GM18907 (cell line): ENCODE data around the gene EEF2K.
"Not testable (repeated sequence)": the region's sequence is repeated elsewhere in the genome, so short reads cannot be mapped to it uniquely, and the experiment has no call there.

ENCODE experiments used
- ATAC-seq: cut with Tn5 transposase; IDR thresholded peaks from one replicate; pipeline ENCODE4 v1.9.1; 2021; ENCODE audit warnings: mild to moderate bottlenecking, moderate library complexity; ENCODE audit not compliant: unreplicated experiment

EEF2K gene

DNA sequence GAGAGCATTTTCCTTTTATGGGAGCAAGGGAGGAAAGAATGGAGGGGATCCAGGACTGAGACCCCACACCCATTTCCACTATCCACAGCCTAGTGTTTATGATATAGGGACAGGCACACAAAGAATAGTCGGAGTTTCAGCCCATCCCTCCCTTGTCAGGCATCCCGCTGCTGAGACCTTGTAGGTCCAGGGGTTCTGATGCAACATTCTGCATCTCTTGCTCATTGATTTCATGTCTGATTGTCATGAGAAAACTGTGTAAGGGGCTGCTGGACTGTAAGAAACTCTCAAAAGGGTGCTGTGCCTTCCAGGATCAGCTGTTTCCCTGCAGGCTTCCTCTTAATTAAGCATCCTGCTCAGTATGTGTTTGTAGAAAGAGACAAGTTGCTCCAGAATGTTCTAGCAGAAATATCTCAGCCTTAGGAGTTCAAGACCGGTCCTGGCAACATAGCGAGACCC is 85.8 kb downstream of the EEF2K start:
- ATAC-seq, result no peak

DNA sequence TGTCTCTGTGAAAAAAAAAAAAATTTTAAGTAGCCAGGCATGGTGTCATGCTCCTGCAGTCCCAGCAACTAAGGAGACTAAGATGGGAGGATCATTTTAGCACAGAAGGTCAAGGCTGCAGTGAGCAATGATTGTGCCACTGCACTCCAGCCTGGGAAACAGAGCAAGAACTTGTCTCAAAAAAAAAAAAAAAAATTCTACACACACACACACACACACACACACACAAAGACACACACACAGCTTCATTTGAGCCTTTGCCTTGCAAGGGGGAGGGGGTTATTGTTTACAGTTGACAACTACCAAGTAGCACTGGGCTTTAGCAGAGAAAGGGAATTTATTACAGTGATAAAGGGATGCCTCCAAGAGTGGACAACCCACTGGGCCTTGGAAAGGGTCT is 86.2 kb downstream of the EEF2K start:
- ATAC-seq, result no peak

DNA sequence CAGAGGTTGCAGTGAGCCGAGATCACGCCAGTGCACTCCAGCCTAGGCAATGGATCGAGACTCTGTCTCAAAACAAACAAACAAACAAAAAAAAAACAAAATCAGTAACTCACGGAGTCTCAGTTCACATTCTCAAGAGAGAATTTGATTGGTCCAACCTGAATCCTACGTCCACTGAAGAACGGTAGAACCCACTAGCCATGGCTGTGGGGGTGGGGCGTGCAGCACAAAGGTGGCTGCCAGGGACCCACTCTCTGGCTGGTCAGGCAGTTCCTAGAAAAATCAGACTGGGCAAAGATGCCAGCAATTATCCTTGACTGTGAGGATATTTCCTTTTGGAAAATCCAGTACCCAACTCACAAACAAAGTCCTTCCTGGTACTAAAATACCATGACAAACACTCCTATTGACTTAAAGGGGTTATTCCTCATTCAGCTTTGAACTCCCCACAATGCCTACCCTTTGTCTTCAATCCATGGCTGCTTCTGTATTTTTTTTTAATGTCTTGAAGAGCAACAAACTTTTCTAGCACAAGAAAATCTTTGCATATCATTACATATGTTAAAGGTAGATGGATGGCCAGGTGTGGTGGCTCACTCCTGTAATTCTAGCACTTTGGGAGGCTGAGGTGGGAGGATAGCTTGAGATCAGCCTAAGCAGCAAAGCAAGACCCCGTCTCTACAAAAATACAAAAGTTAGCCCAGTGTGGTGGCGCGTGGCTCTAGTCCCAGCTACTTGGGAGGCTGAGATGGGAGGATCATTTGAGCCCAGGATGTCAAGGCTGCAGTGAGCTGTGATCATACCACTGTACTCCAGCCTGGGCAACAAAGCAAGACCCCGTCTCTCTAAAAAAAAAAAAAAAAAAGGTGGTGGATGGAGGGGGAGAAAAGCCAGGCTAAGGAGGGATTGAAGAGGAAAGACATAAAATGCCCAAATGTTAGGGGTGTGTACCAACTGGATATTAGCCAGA is 87.3 kb downstream of the EEF2K start:
- no peak for ATAC-seq

DNA sequence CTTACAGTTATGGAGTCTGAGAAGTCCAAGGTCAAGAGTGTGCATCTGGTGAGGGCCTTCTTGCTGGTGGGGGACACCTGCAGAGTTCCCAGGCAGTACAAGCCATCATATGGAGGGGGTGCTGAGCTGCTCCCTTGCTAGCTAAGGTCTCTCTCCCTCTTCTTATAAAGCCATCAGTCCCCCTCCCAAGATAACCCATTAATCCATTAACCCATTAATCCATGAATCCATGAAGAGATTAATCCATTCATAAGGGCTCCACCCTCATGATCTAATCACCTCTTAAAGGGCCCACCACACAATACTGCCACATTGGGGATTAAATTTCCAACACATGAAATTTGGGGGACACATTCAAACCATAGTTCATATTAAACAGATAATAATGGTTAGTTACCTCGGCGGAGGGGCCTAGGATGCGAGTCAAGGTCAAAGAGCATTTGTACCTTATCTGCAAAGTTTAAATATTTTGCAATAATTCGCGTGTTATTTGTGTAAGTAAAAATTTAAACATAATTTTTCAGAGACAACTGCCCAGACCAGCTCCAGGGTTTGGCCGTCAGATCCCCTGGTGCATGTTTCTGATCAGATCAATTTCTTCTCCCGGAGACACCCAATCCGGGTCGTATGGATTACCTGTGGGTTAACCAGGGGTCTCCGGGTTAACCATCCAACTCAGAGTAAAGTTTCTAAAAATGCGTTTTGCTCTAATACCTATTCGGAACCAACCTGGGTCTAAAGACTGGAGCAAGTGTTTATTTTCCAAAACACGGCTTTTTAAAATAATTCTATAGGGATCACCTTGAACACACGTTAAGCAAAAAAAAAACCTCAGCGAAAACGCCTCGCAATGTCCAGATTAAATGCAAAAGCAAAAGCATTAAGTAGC is 90.4 kb downstream of the EEF2K start:
- peak; percentile 3 for ATAC-seq

DNA sequence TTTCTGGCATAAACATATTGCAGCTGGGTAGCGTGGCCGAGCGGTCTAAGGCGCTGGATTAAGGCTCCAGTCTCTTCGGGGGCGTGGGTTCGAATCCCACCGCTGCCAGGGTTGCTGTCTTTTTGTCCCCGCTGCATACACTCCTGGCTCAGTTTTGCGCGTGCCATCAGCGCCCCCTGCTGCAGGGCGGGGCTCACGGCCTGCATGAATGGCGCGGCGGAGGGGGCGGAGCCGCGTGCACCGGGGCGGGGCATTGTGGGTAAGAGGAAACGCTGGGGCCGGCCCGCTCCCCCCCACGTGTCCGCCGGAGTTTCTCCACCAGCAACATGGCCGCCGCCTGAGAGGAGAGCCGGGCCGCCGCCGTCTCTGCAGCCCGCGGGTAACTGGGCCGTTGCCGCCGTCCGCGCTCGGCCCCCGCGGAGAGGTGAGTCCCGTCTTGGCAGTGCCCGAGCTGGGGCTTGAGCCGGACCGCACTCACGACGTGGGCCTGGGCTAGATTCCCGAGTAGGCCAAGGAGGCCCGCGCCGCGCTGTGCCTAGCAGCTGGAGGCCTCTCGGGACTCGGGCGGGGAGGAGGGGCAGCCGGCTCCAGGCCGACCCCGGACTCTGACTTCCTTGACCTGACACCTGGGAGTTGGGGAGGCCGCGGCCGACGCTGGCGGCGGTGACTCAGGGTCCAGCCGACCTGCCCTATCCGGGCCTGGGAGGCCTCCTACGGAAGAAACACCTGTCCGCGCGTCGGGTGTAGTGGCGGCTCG is 91.2 kb downstream of the EEF2K start, which contains the start of gene POLR3E:
TSS of gene POLR3E (plus strand) at position 296 of the 757 bp plus-strand sequence. CDS start 5,560 bp downstream, outside the sequence.
- peak; percentile 84 for ATAC-seq

DNA sequence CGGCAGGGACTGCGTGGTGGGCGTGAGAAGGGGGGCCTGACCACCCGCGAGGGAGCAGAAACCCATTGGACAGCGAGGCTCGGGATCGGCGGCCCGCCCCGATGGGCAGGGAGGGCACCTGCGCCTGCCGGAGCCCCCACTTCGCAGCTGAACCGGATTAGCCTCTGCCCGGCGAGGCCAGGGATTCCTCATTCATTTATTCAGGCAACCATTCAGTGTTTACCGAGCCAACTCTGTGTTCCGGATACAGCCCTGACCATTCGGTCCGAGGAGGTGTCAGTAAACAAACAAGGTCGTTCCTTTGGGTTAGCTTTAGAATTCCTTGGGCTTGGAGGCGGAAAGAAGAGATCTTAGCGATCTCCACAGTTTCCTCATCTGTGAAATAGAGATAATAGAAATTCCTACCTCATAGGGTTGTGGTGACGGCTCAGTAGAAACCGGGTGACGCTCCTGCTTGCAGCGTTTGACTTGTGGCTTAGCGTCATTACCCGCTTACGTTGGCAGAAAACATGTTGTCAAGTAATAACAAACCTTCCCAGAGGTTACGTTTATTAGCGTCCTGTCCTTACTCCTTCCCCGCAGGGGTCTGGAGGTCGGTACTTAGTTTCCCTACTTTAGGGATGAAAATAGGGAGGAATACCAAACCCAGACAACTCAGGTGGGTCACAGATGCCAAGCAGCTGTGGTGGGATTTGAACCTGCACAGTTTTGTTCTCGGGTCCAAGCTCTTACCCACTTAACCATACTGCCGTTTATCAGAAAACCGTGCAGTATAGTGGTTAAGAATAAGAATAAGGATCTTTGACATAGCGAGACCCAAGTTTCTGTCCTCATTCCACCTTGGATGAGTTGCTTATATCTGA is 92.0 kb downstream of the EEF2K start:
- ATAC-seq, result peak; percentile 29

DNA sequence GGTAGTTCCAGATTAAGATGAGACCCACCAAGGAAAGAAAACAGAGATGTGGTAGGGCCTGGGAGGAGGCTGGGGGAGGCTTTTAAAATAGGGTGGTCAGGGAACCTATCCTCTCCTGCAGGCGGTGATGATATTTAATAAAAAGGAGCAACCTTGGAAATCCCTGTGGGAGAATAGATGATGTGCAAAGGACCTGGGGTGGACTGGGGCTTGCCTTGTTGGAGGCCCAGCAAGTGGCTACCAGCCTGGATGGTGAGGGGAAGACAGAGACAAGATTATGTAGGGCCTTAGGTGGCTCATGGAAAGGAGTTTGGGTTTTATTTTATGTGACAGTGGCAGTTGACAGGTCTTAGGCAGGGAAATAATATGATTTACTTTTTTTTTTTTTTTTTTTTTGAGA is 93.0 kb downstream of the EEF2K start:
- ATAC-seq, result no peak

DNA sequence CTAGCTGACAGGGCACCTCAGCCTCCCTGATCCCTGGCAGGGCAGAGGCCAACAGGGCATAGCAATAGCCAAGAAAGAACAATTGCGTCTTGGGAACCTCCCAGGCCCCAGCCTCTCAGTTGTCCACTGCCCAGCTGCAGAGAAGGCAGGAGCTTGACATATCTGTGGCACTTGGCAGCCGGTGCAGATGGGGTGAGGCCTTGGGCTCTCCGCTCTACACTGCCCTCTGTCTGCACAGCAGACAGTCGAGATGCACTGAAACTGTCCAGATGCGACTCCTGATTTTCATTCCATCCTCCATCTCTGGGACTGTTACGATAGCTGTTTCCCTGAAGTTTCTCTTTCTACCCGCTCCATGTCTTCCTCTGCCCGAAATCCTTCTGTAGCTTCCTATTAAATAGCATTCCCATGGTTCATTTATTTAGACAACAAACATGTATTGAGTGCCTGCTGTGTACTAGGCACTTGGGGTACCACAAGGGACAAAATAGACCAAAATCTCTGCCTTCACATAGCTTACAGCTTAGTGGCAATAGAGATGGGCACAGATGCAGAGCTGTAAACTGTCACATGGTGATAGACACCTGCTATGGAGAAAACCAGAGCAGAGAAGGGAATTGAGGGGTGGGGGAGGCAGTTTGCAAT is 94.5 kb downstream of the EEF2K start:
- ATAC-seq, result no peak

DNA sequence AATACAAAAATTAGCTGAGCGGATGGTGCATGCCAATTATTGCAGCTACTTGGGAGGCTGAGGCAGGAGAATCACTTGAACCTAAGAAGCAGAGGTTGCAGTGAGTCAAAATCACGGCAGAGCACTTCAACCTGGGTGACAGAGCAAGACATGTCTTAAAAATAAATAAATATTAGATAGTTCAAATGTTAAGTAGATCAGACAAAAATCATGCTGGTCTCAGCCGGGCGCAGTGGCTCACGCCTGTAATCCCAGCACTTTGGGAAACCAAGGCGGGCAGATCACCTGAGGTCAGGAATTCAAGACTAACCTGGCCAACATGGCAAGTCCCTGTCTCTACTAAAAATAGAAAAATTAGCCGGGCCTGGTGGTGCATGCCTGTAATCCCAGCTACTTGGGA is 95.3 kb downstream of the EEF2K start:
- ATAC-seq, result not testable (repeated sequence)

DNA sequence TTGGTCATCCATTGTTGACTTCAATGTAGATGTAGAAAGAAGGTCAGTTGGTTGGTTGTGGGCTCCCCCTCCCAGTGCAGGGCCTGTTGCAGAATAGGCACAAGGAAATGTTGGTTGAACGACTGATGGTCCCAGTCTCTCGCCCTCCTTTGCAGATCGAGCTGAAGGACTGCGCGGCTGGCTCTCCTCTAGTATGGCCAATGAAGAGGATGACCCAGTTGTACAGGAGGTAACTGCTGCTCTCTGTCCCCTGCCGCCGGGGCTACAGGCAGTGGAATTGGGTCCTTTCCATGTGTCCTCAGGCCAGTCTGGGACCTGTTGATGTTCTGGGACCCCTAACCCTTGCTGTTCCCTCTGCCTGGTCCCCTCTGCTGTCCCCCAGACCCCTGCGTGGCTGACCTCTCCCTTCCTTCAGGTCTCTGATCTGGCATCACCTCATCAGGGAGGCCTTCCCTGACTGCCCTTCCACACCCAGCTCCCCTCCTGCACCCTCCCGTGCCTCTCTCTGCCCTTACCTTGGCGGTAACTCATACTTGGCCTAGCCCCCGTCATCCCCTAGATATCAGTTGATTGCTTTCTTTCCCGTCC is 96.8 kb downstream of the EEF2K start:
- ATAC-seq, result no peak

DNA sequence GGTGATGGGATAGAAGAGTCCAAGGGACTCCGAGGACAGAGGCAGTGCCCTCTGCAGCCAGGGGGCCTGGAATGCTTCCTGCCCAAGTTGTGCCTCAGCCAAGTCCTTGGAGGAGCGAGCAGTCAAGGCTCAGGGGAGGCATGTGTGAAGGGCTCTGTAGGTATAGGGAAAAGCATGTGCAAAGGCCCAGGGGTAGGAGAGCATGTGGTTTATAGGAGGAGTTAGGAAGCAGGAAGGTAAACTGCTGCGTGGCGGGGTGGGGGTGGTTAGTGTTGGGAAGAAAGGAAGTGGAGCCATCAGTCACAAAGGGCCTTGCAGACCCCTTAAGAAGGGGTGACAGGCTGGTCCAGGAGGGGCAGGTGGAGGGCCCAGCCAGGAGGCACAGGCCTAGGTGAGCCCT is 98.3 kb downstream of the EEF2K start:
- ATAC-seq, result no peak

DNA sequence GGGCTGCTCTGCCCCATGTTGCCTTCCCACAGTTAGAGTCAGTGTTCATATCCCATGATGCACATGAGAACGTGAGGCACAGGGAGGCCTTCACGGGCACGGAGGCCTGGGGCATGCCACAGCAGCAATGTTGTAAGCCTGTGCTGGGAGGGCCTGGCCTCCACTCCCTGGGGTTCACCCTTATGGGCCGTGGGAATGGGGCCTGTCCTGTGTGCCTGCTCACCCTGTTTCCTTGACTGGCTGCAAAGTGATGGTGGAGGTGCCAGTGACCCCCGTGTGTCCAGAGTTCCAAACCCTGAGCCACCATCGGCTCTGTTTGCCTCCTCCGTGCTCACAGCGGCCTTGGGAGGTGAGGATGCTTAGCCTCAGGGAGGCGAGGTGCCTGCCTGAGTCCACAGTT is 100.7 kb downstream of the EEF2K start:
- ATAC-seq, result no peak

DNA sequence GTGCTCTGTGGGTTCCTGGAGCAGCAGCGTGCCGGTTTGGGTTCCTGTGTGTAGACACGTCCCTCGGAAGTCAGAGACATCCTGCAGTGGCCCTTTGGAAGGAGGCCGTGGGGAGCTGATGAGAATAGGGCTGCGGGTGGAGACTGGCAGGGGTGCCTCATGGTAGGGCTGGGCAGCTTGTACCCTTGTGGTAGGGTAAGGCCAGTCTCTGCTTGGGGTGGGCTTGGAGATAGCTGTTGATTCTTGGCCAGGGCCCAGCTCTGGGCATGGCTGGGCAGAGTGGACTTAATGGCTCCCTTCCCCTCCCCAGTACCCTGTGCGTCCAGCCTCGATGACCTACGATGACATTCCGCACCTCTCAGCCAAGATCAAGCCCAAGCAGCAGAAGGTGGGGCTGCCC is 101.8 kb downstream of the EEF2K start:
- ATAC-seq, result no peak

DNA sequence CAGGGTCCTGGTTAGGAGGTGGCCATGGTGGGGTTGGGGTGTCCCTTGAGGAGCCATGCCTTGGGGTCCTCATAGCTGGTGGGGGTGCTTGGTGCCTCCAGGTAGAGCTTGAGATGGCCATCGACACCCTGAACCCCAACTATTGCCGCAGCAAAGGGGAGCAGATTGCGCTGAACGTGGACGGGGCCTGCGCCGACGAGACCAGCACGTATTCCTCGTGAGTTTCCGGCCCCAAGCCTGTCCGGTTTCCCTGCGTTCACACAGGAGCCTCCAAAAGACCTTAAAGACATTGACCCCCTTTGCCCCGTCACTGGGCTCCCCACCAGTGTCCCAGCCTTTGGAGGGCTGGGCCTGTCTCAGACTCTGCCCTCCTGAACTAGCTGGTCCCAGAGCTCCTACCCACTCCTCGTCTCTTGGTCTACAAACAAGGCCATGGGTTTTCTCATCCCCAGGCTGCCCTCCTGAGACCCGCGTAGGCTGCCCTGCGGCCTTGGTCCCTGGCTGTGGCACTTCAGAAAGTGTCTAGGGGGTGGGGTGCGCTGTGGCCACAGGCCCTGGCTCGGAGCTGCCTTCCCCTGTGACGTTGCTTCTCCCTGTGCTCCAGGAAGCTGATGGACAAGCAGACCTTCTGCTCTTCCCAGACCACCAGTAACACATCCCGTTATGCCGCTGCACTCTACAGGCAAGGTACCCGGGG is 102.9 kb downstream of the EEF2K start:
- no peak for ATAC-seq

DNA sequence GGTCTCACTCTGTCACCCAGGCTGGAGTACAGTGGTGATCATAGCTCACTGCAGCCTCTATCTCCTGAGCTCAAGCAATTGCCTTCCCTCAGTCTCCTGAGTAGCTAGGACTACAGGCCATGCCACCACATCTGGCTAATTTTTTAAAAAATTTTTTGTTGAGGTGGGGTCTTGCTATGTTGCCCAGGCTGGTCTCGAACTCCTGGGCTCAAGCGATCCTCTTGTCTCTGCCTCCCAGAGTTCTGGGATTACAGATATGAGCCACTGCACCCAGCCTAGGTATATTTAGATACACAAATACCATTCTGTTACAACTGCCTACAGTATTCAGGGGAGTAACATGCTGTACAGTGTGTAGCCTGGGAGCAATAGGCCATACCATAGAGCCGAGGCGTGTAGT is 105.4 kb downstream of the EEF2K start:
- no peak for ATAC-seq

DNA sequence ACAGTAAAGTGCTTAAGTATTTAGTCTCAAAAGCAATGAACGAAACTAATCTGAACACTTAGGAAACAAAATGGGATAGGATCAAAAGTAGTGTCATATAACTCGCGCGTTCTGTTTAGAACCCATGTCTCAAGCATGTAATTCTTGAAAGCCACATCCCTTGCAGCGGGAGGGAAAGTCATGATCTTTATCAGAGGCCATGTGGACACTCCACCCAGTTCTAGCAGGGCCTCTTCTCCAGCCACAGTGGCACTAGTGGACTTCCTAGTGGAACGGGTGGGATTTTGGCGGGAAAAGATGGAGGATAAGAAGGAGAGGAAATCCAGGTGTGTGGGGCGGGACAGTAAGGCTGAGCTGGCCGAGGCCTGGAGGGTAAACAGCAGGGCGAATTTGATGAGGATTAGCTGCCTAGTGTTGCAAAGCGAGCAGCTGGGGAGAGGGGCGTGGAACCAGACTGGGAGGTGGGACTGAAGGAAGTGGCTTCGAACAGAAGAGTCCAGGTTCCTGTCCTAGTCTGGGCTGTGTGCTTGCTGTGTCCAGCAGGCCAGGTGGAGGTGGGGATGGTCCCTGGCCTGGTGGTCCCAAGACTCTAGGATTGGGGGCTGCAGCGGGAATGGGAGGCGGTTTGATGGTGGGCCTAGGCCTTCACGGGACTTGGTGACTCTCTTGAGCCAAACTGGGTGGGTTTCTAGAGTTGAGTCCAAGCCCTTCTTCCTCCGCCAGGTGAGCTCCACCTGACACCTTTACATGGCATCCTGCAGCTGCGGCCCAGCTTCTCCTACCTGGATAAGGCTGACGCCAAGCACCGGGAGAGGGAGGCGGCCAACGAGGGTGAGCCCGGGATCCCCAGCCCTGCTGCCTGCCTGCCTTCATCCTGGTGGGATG is 107.1 kb downstream of the EEF2K start:
- ATAC-seq, result no peak

DNA sequence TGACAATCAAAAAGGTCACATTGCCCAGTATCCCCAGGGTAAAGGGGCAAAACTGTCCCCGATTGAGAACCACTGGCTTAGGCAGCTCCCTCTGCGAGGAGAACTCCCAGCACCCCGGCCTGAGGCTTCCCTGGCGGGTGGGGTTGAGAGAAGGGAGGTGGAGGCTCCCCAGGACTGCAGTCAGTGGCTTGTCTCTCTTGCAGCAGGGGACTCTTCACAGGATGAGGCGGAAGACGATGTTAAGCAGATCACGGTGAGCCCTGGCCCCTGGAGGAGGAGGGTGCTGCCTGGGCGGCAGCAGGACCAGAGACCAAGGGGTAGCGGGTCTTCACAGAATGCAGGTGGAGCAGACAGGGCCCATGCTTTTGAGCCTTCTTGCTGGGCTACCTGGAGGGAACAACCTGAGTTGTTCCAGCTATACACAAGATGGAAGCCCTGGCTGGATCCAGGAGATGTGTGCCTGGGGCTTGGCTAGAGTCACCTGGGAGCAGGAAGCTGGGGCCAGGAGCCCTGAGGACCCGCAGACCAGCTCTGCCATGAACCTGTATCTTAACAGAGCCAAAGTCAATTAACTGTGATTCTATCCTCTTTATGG is 107.9 kb downstream of the EEF2K start:
- no peak for ATAC-seq
